NCI-H2196 treated with DMSO at 0.1 percent for 48 hours (cell line): Measurements from ENCODE around the gene OR5K1.

Experiments used
- DNase-seq: peaks from one replicate; lab custom pipeline; 2025; ENCODE audit not compliant: unreplicated experiment; lab: John Stamatoyannopoulos, UW

OR5K1 gene

GRCh38 chr3:98462901-98463300 lies at the start of gene OR5K1:
Gene OR5K1 (plus strand): TSS chr3:98463201. CDS start chr3:98469577, 6,376 bp downstream.
- DNase-seq = no peak

- DNase-seq = no peak
These were observed 30.4 kb upstream of the OR5K1 start for GRCh38 chr3:98432575-98432974.

GRCh38 chr3:98433764-98434163 lies 29.2 kb upstream of the OR5K1 start:
- DNase-seq = no peak

- no peak for DNase-seq
These were observed 28.6 kb upstream of the OR5K1 start for GRCh38 chr3:98434412-98434811.

GRCh38 chr3:98440283-98440682 lies 22.7 kb upstream of the OR5K1 start:
- DNase-seq = no peak

GRCh38 chr3:98445949-98446406 lies 17.0 kb upstream of the OR5K1 start:
- DNase-seq = no peak

GRCh38 chr3:98449606-98450193 lies 13.3 kb upstream of the OR5K1 start:
- no peak for DNase-seq

- DNase-seq = no peak
These were observed 12.6 kb upstream of the OR5K1 start for GRCh38 chr3:98450372-98450771.

GRCh38 chr3:98453827-98454226 lies 9.2 kb upstream of the OR5K1 start:
- no peak for DNase-seq

GRCh38 chr3:98454929-98455328 lies 8.1 kb upstream of the OR5K1 start:
- DNase-seq = no peak

GRCh38 chr3:98457543-98457942 lies 5.5 kb upstream of the OR5K1 start:
- no peak for DNase-seq

GRCh38 chr3:98460220-98460619 lies 2.8 kb upstream of the OR5K1 start:
- no peak for DNase-seq

- DNase-seq = no peak
These were observed 19.9 kb downstream of the OR5K1 start for GRCh38 chr3:98482717-98483482.

GRCh38 chr3:98483626-98484025 lies 20.6 kb downstream of the OR5K1 start:
- no peak for DNase-seq

GRCh38 chr3:98497381-98497780 lies 34.4 kb downstream of the OR5K1 start, which contains the start of gene OR5K2:
Gene OR5K2 (plus strand): TSS chr3:98497681. CDS start chr3:98497681, 0 bp downstream.
- no peak for DNase-seq

GRCh38 chr3:98500019-98500418 lies 37.0 kb downstream of the OR5K1 start:
- no peak for DNase-seq

GRCh38 chr3:98501270-98501669 lies 38.3 kb downstream of the OR5K1 start:
- DNase-seq = no peak

GRCh38 chr3:98501863-98502576 lies 39.0 kb downstream of the OR5K1 start:
- no peak for DNase-seq

- DNase-seq = no peak
These were observed 41.5 kb downstream of the OR5K1 start for GRCh38 chr3:98504539-98504938.

- no peak for DNase-seq
These were observed 45.6 kb downstream of the OR5K1 start for GRCh38 chr3:98508582-98508981.

- no peak for DNase-seq
These were observed 49.6 kb downstream of the OR5K1 start for GRCh38 chr3:98512576-98512975.

GRCh38 chr3:98513091-98513511 lies 50.1 kb downstream of the OR5K1 start:
- no peak for DNase-seq
